SIG-M5 treated with dmso at 0.1 percent for 504 hours (cell line): ENCODE measurements around the gene BZW1.

Experiments
- DNase-seq: peaks from one replicate; lab custom pipeline; 2025; ENCODE audit not compliant: unreplicated experiment; lab: John Stamatoyannopoulos, UW

The BZW1 gene

GRCh38 chr2:200873560-200873959, 61.9 kb downstream of the BZW1 start:
- DNase-seq: no peak
